Gastrocnemius medialis (tissue), 4 donors: Measurements from ENCODE around the gene ZBTB46.
"Not testable (repeated sequence)": the region's sequence is repeated elsewhere in the genome, so short reads cannot be mapped to it uniquely, and the experiment has no call there.

Source experiments
- POLR2A ChIP-seq, 2 donors: fragments of 450-650 bp; IDR thresholded peaks; one replicate each; pipeline ENCODE4 v1.6.1; 2017; ENCODE audit warnings: antibody characterized with exemption in 2 of 2, mild to moderate bottlenecking in 2 of 2, moderate library complexity in 2 of 2
- TF ChIP-seq, protein P1 (sequence below), 5 experiments: fragments of 450-650 bp in 3 of 5; fragments of 200-600 bp in 2 of 5; sonication (generic) in 2 of 5; IDR thresholded peaks in 4 of 5; conservative IDR thresholded peaks in 1 of 5; 1 replicate in 4 of 5; 2 replicates in 1 of 5; pipeline ENCODE4 v1.5.1; 2016 to 2019; ENCODE audit warnings: antibody characterized with exemption in 5 of 5, mild to moderate bottlenecking in 3 of 5, moderate library complexity in 3 of 5

DNA sequence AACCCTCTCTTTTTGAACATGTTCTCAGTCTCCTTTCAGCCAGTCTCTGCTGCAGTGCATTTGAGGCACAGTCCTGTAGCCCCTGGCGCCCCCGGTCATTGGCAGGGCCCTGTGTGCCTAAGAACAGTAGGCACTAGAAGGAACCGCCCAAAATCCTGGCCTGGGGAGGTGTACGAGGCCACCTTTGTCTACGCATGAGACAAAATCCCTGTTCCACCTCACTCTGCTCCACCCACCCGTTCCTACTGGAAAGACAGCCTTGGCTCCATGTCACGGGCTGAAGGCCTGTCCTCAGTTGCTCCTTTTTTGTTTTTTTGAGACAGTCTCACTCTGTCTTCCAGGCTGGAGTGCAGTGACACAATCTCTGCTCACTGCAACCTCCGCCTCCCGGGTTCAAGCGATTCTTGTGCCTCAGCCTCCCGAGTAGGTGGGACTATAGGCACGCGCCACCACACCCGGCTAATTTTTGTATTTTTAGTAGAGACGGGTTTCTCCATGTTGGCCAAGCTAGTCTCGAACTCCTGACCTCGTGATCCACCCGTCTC is 100.8 kb downstream of the ZBTB46 start:
- TF ChIP-seq, protein P1, sequence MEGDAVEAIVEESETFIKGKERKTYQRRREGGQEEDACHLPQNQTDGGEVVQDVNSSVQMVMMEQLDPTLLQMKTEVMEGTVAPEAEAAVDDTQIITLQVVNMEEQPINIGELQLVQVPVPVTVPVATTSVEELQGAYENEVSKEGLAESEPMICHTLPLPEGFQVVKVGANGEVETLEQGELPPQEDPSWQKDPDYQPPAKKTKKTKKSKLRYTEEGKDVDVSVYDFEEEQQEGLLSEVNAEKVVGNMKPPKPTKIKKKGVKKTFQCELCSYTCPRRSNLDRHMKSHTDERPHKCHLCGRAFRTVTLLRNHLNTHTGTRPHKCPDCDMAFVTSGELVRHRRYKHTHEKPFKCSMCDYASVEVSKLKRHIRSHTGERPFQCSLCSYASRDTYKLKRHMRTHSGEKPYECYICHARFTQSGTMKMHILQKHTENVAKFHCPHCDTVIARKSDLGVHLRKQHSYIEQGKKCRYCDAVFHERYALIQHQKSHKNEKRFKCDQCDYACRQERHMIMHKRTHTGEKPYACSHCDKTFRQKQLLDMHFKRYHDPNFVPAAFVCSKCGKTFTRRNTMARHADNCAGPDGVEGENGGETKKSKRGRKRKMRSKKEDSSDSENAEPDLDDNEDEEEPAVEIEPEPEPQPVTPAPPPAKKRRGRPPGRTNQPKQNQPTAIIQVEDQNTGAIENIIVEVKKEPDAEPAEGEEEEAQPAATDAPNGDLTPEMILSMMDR (IDR thresholded peaks at IDR 0.05 in 4 of 5, conservative IDR thresholded peaks at IDR 0.05 in 1 of 5), result not testable (repeated sequence)
- not testable (repeated sequence) for TF ChIP-seq POLR2A (IDR thresholded peaks at IDR 0.05)
